Measurements from ENCODE around the gene SPIRE1.

SPIRE1 gene

GRCh38 chr18:12657684-12658425 is at the start of gene SPIRE1:
SPIRE1 (minus strand) TSS chr18:12658107; CDS start chr18:12657866, 241 bp downstream.
- DNase-seq, result no peak

- DNase-seq, result no peak
These were observed 45.8 kb upstream of the SPIRE1 start for GRCh38 chr18:12703664-12704063.

GRCh38 chr18:12703096-12703567 is 45.2 kb upstream of the SPIRE1 start:
- no peak for DNase-seq

GRCh38 chr18:12702221-12703095 is 44.6 kb upstream of the SPIRE1 start, which contains the start of the genes CEP76 and PSMG2:
CEP76 (minus strand) TSS chr18:12702723; CDS start chr18:12702548, 175 bp downstream.
PSMG2 (plus strand) TSS chr18:12703042; CDS start chr18:12703108, 66 bp downstream.
- DNase-seq, result no peak

GRCh38 chr18:12701161-12701560 is 43.3 kb upstream of the SPIRE1 start:
- no peak for DNase-seq

- no peak for DNase-seq
These were observed 41.8 kb upstream of the SPIRE1 start for GRCh38 chr18:12699747-12700146.

- DNase-seq, result no peak
These were observed 36.1 kb upstream of the SPIRE1 start for GRCh38 chr18:12694032-12694431.

- no peak for DNase-seq
These were observed 34.3 kb upstream of the SPIRE1 start for GRCh38 chr18:12692206-12692605.

- no peak for DNase-seq
These were observed 31.4 kb upstream of the SPIRE1 start for GRCh38 chr18:12689256-12689850.

GRCh38 chr18:12686100-12686499 is 28.2 kb upstream of the SPIRE1 start:
- no peak for DNase-seq

- no peak for DNase-seq
These were observed 21.4 kb upstream of the SPIRE1 start for GRCh38 chr18:12679183-12679786.

- no peak for DNase-seq
These were observed 10.1 kb upstream of the SPIRE1 start for GRCh38 chr18:12668041-12668440.

GRCh38 chr18:12659904-12660605 is 2.1 kb upstream of the SPIRE1 start:
- no peak for DNase-seq

GRCh38 chr18:12658426-12659138 is 675 bp upstream of the SPIRE1 start:
- no peak for DNase-seq

GRCh38 chr18:12656938-12657683 is 796 bp downstream of the SPIRE1 start:
- DNase-seq, result no peak

GRCh38 chr18:12656605-12656937 is 1.3 kb downstream of the SPIRE1 start:
- no peak for DNase-seq

- no peak for DNase-seq
These were observed 2.9 kb downstream of the SPIRE1 start for GRCh38 chr18:12654971-12655370.

- no peak for DNase-seq
These were observed 5.0 kb downstream of the SPIRE1 start for GRCh38 chr18:12652861-12653401.

- no peak for DNase-seq
These were observed 6.3 kb downstream of the SPIRE1 start for GRCh38 chr18:12651651-12652050.

GRCh38 chr18:12647773-12648172 is 10.1 kb downstream of the SPIRE1 start:
- DNase-seq, result no peak
